Inferior parietal cortex (tissue), 1 donor: ENCODE results near the gene UBL5.

Experiments used
- DNase-seq: peaks from one replicate; pipeline ENCODE4 v3.0.0-alpha.2; 2016; ENCODE audit errors: extremely low spot score

Gene UBL5

GRCh38 chr19:9854282-9854846 lies 26.6 kb downstream of the UBL5 start:
- DNase-seq: no peak

DNA sequence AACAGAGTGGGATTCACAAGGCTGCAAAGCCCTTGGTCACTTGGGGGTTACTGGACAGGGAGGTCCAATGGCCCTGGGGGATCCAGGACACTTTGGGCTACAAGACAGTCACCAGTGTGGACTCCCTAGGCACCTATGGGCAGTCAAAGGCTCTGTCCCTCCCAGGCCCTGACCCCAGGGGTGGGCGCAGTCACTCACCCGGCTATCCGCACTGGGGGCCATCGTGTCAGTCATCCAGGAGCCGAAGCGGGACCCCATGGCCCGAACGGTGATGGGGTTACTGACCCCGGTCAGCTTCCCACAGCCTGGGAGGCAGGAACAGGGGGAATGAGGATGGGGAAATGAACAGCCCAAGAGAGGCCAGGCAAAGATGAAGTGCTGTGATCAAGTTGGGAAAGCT lies 28.9 kb downstream of the UBL5 start:
- no peak for DNase-seq

DNA sequence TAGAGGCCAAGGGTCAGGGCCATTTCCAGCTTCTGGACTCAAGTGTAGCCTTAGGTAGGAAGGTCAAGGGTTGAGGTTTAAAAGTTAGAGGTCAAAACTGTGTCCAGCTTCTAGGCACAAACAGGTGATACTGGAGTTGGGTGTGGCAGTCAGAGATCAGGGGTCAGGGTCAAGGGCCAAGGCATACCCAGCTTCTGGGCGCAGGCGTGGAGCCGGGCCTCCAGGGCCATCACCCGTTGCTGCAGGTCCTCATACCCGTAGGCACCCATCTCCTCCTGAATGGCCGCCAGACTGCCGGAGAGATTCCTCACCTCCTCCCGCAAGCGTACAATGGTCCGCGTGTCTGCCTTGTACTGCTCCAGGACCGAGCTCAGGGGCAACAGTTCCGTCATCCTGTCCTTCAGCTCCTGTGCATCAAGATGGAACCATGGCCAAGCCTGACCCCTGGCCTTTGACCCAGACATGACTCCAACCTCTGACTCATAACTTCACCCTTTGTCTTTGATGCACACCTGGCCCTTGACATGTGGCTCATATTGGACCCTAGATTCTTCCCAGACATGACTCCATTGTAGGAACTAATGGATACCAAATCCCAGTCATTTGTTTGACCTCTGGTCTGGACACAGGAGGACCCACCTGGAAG lies 29.5 kb downstream of the UBL5 start:
- DNase-seq: no peak

DNA sequence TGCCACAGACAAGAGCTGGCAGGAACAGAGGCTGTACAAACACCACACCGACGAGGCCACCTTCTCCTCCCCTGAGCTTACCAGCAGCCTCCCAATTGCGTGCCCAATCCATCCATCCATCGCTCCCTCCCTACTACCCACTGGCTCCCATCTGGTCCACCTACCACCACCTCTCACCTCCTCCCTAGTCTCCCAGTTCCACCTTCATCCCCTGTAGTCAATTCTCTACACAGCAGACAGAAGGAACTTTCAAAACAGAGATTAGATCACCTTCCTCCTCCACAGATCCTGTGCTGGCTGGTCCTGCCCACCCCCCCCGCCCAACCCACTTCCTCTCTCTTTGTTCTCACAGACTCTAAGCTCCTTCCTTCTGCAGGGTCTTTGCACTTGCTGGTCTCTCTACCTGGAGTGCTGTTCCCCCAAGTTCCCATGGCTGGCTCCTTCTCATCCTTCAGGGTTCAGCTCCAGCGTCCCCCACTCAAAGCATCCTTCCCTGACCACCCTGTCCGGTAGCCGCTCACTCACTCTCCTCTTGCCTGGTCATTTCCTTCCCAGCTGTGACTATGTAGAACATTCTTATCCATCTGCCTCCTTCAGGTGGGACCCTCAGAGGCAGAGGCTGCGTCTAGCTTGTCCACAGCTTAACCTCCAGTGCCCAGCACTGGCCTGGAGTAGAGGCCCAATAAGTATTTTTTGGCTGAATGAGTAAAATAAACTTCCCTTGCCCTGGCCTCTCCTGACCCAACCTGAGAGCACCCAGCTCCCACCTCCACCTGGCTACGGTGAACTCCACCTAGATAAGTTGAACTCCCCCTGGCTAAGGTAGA lies 30.4 kb downstream of the UBL5 start:
- no peak for DNase-seq

GRCh38 chr19:9858766-9859165 lies 31.0 kb downstream of the UBL5 start:
- no peak for DNase-seq

GRCh38 chr19:9860407-9860806 lies 32.7 kb downstream of the UBL5 start:
- DNase-seq: no peak

DNA sequence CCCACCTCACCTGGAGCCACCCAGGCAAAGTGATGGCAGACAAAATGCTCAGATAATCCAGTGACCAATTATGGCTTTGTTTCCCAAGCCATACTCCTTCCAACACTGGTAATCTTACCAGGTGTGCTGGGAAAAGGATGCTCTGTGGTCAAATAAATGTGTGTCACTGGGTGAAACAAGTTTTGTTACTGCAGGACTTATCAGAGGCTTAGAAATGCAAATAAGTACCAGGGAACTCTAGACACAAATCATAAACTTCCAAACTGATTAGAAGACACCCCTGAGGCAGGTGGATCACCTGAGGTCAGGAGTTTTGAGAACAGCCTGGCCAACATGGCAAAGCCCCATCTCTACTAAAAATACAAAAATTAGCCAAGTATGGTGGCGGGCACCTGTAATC lies 33.8 kb downstream of the UBL5 start:
- DNase-seq: no peak

DNA sequence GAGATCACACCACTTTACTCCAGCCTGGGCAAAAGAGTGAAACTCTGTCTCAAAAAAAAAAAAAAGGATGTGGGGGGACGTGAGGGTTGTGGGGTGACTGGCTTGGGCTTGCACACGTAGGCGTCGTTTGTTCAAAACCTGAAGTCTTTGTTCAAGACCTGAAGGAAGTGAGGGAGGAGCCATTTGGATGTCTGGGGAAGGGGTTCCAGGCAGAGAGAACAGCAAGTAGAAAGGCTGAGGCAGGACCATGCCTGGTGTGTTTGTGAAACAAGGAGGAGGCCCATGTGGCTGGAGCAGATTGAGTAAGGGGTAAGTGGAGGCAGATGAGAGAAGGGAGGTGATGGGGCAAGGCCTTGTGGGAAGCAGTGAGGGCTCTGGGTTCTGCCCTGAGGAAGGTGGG lies 35.2 kb downstream of the UBL5 start:
- no peak for DNase-seq

GRCh38 chr19:9863759-9864158 lies 36.0 kb downstream of the UBL5 start:
- no peak for DNase-seq

DNA sequence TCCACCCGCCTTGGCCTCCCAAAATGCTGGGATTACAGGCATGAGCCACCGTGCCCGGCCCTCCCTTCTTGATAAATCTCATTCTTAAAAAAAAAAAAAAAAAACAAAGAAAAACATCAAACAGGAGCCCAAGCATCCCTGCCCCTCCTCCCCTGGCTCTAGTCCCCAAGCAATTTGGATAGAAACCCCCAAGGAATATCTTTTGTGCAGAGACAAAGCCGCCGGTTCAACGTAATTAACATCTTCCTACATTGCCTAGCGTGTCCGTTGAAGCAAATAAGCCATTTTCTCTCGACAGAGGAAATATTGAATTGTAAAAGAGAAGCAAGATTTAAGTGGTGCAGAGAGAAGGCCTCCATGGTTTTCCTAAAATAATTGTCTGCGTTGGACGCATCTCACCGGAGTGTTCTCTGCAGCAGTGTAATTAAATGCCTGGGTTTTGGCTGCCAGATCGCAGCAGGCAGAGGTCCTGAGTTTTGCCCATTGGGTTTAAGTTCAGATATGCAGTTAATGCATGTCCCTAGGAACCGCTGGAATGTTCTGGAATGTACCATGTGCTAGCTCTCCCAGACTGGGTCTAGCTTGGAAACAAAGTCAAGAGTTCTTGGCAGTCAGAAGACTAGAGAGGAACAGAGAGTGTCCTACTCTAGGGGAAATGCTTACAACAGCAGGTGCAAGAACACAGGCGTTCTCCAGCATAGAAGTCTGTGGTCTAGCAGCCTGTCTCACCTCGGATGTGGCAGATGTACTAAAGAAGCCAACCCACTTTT lies 38.2 kb downstream of the UBL5 start:
- no peak for DNase-seq

- DNase-seq: peak; percentile 66
These were observed 41.4 kb downstream of the UBL5 start for GRCh38 chr19:9868983-9869617.

DNA sequence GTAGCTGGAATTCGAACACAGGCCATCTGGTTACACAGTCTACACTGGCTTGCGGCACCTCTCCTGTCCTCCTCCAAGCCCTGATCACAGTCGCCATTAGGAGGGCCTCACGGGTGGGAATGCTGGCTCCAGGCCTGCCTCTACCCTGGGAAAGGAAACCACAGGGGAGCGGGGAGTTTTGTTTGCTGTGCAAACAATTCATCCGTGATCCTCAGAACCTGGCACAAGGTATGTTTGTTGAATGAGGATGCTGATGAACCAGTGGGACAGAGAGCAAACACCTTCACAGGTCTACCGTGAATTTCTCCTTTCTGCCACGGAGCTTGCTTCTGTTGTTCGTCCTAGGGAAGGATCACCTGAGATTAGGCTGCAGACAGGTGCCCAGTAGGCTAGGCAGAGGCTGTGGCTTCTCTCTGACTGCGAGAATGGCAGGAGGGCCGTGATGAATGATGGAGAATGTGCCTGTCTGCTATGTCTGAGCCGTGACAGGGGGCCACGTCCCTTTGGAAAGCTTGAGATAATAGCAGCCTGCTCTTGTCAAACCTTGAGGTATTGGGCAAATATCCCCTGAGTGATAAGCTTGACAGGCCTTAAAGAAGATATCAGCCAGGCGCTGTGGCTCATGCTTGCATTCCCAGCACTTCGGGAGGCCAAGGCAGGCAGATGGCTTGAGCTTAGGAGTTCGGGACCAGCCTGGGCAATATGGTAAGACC lies 44.1 kb downstream of the UBL5 start:
- DNase-seq: no peak

DNA sequence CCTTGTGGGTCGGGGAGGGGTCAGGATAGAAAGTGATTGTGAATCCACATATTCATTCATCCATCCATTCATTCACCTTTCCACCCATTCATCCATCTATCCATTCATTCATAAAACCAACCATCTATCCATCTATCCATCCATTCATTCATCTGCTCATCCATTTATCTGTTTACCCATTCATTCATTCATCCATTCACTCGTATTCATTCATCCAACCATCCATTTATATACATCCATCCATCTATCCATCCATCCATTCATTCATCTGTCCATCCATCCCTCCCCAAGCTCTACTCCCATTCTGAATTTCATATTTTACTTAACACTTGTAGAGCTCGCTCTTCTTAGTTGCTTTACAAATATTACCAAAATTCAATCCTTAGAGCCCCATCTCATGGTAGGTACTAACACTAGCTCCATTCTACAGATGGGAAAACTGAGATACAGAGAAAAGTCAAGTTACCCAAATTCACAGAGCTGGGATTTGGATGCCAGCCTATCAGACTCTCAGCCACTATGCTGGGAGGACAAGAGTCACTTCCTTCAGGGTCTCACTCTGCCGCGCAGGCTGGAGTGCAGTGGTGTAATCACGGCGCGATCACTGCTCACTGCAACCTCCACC lies 45.0 kb downstream of the UBL5 start:
- no peak for DNase-seq

- DNase-seq: no peak
These were observed 47.4 kb downstream of the UBL5 start for GRCh38 chr19:9875031-9875627.

- no peak for DNase-seq
These were observed 48.1 kb downstream of the UBL5 start for GRCh38 chr19:9875796-9876195.

DNA sequence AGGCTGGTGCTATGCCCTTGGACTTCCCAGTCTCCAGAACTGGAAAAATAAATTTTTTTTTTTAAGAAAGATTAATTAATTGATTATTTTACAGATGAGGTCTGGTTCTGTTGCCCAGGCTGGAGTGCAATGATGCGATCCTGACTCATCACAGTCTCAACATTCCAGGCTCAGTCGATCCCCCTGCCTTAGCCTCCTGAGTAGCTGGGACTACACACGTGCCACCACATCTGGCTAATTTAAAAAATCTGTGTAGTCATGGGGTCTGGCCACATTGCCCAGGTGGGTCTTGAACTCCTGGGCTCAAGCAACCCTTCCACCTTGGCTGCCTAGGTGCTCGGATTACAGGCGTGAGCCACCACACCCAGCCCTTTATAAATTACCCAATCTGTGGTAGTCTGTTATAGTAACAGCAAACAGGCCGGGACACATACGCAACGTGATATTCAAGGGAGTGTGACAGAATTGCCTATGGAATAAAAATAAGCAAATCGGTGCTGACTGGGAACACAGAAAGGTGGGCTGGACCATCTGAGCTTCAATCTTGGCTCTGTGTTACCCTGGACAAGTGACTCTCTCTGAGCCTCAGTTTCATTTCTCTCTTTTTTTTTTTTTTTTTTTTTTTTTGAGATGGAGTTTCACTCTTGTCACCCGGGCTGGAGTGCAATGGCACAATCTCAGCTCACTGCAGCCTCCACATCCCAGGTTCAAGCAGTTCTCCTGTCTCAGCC lies 50.2 kb downstream of the UBL5 start:
- no peak for DNase-seq

GRCh38 chr19:9878511-9879196 lies 50.9 kb downstream of the UBL5 start:
- no peak for DNase-seq
